ENCODE measurements around the gene SETDB2.

Gene SETDB2

DNA sequence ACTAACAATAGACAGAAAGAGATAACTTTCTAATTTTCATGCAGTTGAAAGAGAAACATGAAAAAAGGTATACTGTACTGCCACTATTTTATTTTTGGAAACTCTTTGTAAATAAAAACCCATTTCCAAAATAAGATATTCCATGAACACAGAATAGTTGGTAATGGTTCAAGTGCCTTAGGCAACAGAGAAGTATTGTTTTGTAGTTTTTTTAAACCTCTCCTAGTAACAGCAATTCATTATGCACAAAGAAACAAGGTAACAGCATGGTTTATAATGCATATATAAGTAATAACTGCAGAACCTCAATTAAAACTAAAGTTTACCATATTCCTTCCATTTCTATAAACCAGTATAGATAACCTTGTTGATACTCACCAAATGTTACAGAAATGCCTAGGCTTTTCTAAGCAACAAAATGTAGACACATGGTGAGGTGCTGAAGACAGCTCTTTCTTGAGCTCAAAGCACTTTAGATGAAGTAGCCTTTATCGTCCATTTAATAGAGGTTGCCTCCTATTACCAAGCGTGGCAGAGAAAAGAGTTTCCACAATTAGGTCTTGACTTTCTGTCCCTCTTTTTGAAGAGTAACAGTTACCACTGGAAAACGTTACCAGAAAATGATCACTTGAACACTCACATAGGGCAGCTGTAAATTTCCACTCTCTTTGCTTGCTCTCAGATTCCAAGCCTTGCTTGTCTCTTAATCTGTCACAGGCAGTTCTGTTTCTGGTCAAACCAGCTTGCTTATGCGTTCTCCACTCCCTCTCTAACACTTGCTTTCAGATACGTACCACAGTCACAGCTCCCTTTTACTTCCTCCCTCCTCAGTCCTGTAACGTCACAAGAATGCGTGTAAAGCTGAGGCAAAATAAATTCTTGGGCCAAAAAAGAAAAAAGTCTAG lies 43.1 kb upstream of the SETDB2 start:
- H3K27me3 ChIP-seq (ENCODE audit: control insufficient read depth, insufficient read depth, low read length), result no peaks in the 10 kb centered on the region
- no peaks in the 10 kb centered on the region for H3K9me3 ChIP-seq (ENCODE audit: control insufficient read depth, low read length)
- H3K4me3 ChIP-seq (ENCODE audit: low read depth, low read length), result peak overlapping the region; percentile 65
- peak overlapping the region; percentile 59 for H3K4me2 ChIP-seq (ENCODE audit: low read length)
- TF ChIP-seq, protein P1, sequence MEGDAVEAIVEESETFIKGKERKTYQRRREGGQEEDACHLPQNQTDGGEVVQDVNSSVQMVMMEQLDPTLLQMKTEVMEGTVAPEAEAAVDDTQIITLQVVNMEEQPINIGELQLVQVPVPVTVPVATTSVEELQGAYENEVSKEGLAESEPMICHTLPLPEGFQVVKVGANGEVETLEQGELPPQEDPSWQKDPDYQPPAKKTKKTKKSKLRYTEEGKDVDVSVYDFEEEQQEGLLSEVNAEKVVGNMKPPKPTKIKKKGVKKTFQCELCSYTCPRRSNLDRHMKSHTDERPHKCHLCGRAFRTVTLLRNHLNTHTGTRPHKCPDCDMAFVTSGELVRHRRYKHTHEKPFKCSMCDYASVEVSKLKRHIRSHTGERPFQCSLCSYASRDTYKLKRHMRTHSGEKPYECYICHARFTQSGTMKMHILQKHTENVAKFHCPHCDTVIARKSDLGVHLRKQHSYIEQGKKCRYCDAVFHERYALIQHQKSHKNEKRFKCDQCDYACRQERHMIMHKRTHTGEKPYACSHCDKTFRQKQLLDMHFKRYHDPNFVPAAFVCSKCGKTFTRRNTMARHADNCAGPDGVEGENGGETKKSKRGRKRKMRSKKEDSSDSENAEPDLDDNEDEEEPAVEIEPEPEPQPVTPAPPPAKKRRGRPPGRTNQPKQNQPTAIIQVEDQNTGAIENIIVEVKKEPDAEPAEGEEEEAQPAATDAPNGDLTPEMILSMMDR (IDR thresholded peaks at IDR 0.05), result no peak
- no peaks in the 10 kb centered on the region for H3K4me1 ChIP-seq
- H3K27ac ChIP-seq, result peak overlapping the region; percentile 73
- peak overlapping the region; percentile 56 for H2AFZ ChIP-seq
- H3K79me2 ChIP-seq, result no peaks in the 10 kb centered on the region
- H3K36me3 ChIP-seq (ENCODE audit: control insufficient read depth, insufficient read depth, low read length), result no peaks in the 10 kb centered on the region
- no peak overlapping the region for H3K9ac ChIP-seq

DNA sequence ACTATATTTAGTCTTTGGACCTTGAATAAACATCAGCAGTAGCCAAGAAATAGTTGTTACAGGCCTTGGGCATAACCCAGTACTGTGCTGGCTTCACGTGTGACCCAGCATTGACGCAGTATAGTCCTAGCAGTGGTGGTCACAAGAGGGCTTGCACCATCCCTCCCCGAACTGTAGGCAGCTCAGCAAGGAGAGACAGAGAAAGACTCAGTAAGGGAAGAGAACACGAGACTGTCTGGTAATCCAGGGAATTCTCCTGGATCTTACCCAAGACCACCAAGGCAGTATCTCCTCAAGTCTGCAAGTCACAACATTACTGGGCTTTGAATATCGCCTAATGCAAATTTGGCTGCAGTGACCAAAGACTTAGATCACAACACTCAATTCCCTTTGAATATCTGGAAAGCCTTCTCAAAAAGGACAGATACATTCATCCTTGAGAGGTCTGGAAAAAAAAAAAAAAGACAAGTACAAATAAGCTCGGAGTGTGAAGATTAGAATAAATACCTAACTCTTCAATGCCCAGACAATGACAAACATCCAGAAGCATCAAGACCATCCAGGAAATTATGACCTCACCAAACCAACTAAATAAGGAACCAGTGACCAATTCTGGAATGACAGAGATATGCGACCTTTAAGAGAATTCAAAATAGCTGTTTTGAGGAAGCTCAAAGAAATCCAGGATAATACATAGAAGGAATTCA lies 39.9 kb upstream of the SETDB2 start:
- Histone ChIP-seq H3K4me1 (no peaks in the 10 kb centered on the region), H3K4me3 (ENCODE audit: low read depth, low read length) (no peak overlapping the region), H3K79me2 (no peaks in the 10 kb centered on the region), H3K36me3 (ENCODE audit: control insufficient read depth, insufficient read depth, low read length) (no peaks in the 10 kb centered on the region), H3K4me2 (ENCODE audit: low read length) (no peak overlapping the region), H3K9me3 (ENCODE audit: control insufficient read depth, low read length) (no peaks in the 10 kb centered on the region), H3K9ac (no peak overlapping the region), H2AFZ (no peak overlapping the region), H3K27ac (no peak overlapping the region), H3K27me3 (ENCODE audit: control insufficient read depth, insufficient read depth, low read length) (no peaks in the 10 kb centered on the region)
- TF ChIP-seq, protein P1 (IDR thresholded peaks at IDR 0.05), result no peak

DNA sequence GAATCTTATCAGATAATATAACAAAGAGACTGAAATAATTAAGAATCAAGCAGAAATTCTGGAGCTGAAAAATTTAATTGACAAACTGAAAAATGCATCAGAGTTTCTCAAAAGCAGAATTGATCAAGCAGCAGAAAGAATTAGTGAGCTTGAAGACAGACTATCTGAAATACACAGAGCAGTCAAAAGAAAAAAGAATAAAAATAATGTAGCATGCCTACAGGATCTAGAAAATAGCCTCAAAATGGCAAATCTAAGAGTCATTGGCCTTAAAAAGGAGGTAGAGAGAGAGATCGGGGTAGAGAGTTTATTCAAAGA lies 39.4 kb upstream of the SETDB2 start:
- no peak overlapping the region for H3K27ac ChIP-seq
- TF ChIP-seq, protein P1 (IDR thresholded peaks at IDR 0.05), result no peak
- H3K4me3 ChIP-seq (ENCODE audit: low read depth, low read length), result no peak overlapping the region
- H3K9me3 ChIP-seq (ENCODE audit: control insufficient read depth, low read length), result no peaks in the 10 kb centered on the region
- H3K4me1 ChIP-seq, result no peaks in the 10 kb centered on the region
- H2AFZ ChIP-seq, result no peak overlapping the region
- H3K79me2 ChIP-seq, result no peaks in the 10 kb centered on the region
- no peak overlapping the region for H3K4me2 ChIP-seq (ENCODE audit: low read length)
- H3K9ac ChIP-seq, result no peak overlapping the region
- H3K27me3 ChIP-seq (ENCODE audit: control insufficient read depth, insufficient read depth, low read length), result no peaks in the 10 kb centered on the region
- no peaks in the 10 kb centered on the region for H3K36me3 ChIP-seq (ENCODE audit: control insufficient read depth, insufficient read depth, low read length)

DNA sequence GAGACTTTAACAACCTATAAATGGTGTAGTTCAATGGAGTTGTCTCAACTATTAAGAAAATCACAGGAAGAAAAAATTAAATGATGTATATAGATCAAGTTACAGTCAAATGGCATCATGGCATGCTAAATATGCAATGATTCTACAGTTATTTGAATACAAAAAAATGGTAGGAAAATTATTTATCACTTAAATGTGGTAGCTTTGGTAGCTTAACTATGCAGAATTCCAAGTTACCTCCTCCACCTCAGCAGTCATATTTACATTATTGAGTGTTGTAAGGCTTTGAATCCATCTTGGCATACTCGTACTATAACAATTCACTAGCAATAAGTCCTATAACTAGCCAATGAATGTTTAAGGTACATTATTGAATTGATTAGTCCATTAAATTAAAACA lies 37.0 kb upstream of the SETDB2 start:
- H3K36me3 ChIP-seq (ENCODE audit: control insufficient read depth, insufficient read depth, low read length), result no peaks in the 10 kb centered on the region
- TF ChIP-seq, protein P1 (IDR thresholded peaks at IDR 0.05), result no peak
- no peaks in the 10 kb centered on the region for H3K27me3 ChIP-seq (ENCODE audit: control insufficient read depth, insufficient read depth, low read length)
- no peak overlapping the region for H2AFZ ChIP-seq
- no peak overlapping the region for H3K4me3 ChIP-seq (ENCODE audit: low read depth, low read length)
- H3K79me2 ChIP-seq, result no peaks in the 10 kb centered on the region
- H3K9me3 ChIP-seq (ENCODE audit: control insufficient read depth, low read length), result no peaks in the 10 kb centered on the region
- H3K4me1 ChIP-seq, result no peaks in the 10 kb centered on the region
- no peak overlapping the region for H3K27ac ChIP-seq
- no peak overlapping the region for H3K4me2 ChIP-seq (ENCODE audit: low read length)
- H3K9ac ChIP-seq, result no peak overlapping the region

Data from parathyroid adenoma (tissue), 2 donors.